Activated CD8-positive, alpha-beta memory T cell treated with anti-CD3 and anti-CD28 coated beads, Interleukin-2, amount 10 ng/mL, durations not matched to agents 7 days and 5 days (primary cell): ENCODE measurements around the gene OMD. TPM values are rescaled to one million over a fixed set of nuclear protein-coding genes. Genes with fewer than 3 reads are reported as not detected.

Source experiments
- ATAC-seq: fragments of 150-1000 bp; cut with Tn5 transposase; one replicate; pipeline ENCODE4 v1.10.0; 2021; ENCODE audit warnings: moderate library complexity
- CTCF ChIA-PET: fragments of 350-600 bp; sonication (Branson Sonifier 250); formaldehyde crosslinking; loops from one replicate; lab custom pipeline; 2021; ENCODE audit warnings: antibody characterized with exemption; lab: Charles Lee
- DNase-seq: peaks from one replicate; pipeline ENCODE4 v3.0.0-alpha.2; 2020
- H3K27ac Mint-ChIP-seq: one replicate; pipeline ENCODE4 v1.8.0; 2021; ENCODE audit warnings: mild to moderate bottlenecking, mixed read lengths
- H3K27me3 Mint-ChIP-seq: one replicate; pipeline ENCODE4 v1.8.0; 2021; ENCODE audit warnings: mixed read lengths
- H3K36me3 Mint-ChIP-seq: one replicate; pipeline ENCODE4 v1.8.0; 2021; ENCODE audit warnings: mild to moderate bottlenecking, mixed read lengths
- H3K4me1 Mint-ChIP-seq: one replicate; pipeline ENCODE4 v1.8.0; 2021; ENCODE audit warnings: mixed read lengths
- H3K4me3 Mint-ChIP-seq: one replicate; pipeline ENCODE4 v1.8.0; 2021; ENCODE audit warnings: mild to moderate bottlenecking, moderate library complexity, mixed read lengths
- H3K9me3 Mint-ChIP-seq: one replicate; pipeline ENCODE4 v1.8.0; 2022; ENCODE audit warnings: low read depth, mixed read lengths
- total RNA-seq, 2 experiments: library from RNA; stranded (reverse); gene quantifications; one replicate each; pipeline ENCODE4 v1.2.3, GENCODE V29; 2021

OMD gene
- total RNA-seq, 2 experiments from 2014 or later = not detected

DNA sequence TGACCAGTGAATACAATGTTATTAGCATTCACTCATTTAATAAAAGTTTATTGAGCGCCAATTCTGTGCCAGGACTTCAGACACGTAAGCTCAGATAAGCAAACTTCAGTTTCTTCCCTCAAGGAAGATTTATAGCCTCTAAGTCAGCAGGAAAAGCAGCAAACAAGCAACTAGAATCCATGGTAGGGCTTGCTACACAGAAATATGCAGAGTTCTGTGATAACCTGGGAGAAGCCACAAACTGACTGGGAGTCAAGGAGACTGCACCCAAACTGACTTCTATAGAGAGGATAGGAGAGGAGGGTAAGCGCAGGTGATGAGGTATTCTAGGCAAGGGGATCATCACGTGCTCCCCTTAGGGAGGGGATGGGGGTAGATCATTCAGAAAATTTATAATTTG lies 18.5 kb downstream of the OMD start:
- Mint-ChIP-seq H3K27me3 (no peaks in the 10 kb centered on the region), H3K36me3 (peaks cover 4% of the 10 kb centered on the region), H3K4me3 (no peak overlapping the region), H3K9me3 (no peaks in the 10 kb centered on the region), H3K4me1 (peaks cover 20% of the 10 kb centered on the region), H3K27ac (peak overlapping the region; percentile 68)
- DNase-seq = no peak
- CTCF ChIA-PET = no interaction called here
- no peak for ATAC-seq

DNA sequence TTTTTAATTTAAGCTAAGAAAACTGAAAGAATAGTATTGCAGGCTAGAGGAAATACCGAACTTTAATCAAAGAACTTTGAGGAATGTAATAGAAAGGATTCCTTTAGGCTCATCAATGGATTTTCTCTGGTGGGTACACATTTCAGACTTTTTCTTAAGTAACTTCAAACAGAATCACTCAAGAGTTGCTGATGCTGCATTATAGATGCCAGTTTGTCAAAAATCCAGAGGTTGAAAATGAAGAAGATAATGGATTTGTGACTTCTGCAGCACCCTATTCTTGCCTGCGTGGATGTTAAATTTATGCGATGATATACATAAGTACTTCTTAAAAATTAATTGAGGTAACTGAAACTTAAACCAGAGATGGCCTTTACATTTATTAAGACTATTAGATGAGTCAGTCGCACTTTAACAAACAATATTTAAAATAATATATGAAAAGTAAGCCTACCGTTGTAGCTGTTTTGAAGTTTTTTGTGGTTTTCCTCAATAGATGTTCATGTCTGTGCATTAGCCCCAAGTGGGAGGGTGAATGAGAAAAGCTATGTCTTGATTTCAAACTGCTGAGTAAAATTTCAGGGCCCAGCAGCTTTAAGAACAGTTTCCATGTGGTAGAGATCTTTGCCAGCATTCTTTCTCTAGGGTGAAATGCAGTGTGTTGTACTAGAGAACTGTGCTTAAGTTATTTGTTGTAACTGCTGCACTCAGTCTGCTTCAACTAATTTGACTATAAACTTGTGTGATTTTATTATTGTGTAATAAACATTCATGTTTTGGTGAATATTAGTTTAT lies 20.0 kb downstream of the OMD start, which contains the start of gene OGN:
TSS of gene OGN (minus strand) at position 537 of the 795 bp plus-strand sequence. CDS start 1,171 bp downstream, outside the sequence.
- H3K9me3 Mint-ChIP-seq = no peaks in the 10 kb centered on the region
- CTCF ChIA-PET = no interaction called here
- H3K27ac Mint-ChIP-seq = no peak within 1 kb of the TSS
- ATAC-seq = no peak
- H3K4me1 Mint-ChIP-seq = peaks cover 20% of the 10 kb centered on the region
- DNase-seq = no peak
- H3K36me3 Mint-ChIP-seq = peaks cover 4% of the 10 kb centered on the region
- H3K27me3 Mint-ChIP-seq = no peaks in the 10 kb centered on the region
- H3K4me3 Mint-ChIP-seq = no peak within 1 kb of the TSS

DNA sequence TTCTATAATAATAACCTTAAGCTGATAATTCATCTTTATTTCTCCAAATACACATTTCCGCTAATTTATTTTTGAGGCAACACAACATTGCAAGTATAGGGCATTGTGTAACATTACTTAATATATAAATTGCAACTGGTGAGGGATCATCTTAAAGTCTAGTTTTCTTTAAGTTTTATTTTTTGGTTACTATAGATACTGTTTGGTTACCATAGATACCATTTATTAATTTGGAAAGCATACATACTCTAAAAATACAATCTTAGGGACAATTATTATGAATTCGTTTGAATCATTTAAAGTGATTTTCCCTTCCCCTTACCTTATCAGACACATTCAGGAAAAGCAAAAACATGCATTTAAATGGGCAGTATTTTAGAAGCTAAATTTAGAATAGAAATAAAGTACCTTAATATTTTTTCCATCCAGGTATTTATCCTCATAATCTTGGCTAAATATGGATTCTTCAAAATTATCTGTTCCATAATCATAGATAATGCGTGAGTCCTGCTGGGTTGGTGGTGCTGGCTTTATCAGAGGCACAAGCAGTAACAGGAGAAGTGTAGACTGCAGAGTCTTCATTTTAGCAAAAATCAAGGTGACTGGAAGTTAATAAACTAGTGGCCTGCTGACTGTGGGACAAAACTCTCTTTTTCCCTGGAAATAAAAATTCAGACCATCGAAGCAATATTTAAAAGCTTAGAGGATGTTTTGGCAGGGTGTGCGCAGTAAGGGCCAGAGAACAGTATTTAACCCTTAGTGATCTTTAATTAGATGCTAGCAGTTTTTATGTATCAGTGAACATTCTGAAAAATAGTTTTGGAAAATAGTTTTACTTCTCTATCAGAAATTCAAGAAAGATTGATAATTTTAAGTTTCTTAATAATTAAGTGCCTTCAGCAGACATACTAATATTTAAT lies 21.2 kb downstream of the OMD start:
- no peak for DNase-seq
- no peaks in the 10 kb centered on the region for H3K27me3 Mint-ChIP-seq
- H3K4me1 Mint-ChIP-seq = peaks cover 20% of the 10 kb centered on the region
- H3K36me3 Mint-ChIP-seq = peaks cover 4% of the 10 kb centered on the region
- no peak overlapping the region for H3K27ac Mint-ChIP-seq
- no peak for ATAC-seq
- CTCF ChIA-PET = no interaction called here
- H3K4me3 Mint-ChIP-seq = no peak overlapping the region
- no peaks in the 10 kb centered on the region for H3K9me3 Mint-ChIP-seq

DNA sequence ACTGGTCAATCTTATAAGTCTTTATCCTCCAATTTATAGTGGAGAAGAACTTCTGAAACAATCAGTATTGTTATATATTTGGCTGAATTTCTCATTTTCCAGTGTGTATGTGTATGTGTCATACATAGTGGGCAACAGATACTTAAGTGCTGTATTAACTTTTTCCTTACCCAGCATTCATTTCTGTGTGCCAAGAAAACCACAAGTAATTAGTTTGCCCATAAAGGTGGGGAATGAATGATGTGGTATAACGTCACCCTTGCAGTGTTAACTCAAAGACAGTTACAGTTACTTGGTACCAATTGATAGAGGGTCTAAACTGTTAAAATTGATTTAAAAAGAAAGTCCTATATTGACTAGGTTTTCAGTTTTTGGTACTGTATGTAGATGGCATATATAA lies 21.9 kb downstream of the OMD start:
- no peak overlapping the region for H3K27ac Mint-ChIP-seq
- CTCF ChIA-PET = no interaction called here
- H3K4me1 Mint-ChIP-seq = peaks cover 20% of the 10 kb centered on the region
- no peaks in the 10 kb centered on the region for H3K27me3 Mint-ChIP-seq
- ATAC-seq = no peak
- H3K9me3 Mint-ChIP-seq = no peaks in the 10 kb centered on the region
- H3K4me3 Mint-ChIP-seq = no peak overlapping the region
- H3K36me3 Mint-ChIP-seq = peaks cover 4% of the 10 kb centered on the region
- no peak for DNase-seq

GRCh38 chr9:92397853-92398252 lies 26.4 kb downstream of the OMD start:
- ATAC-seq (no peak), DNase-seq (no peak)
- no peaks in the 10 kb centered on the region for H3K9me3 Mint-ChIP-seq
- H3K4me1 Mint-ChIP-seq = no peaks in the 10 kb centered on the region
- no peaks in the 10 kb centered on the region for H3K36me3 Mint-ChIP-seq
- CTCF ChIA-PET = no interaction called here
- no peak overlapping the region for H3K4me3 Mint-ChIP-seq
- H3K27me3 Mint-ChIP-seq = no peaks in the 10 kb centered on the region
- no peak overlapping the region for H3K27ac Mint-ChIP-seq

DNA sequence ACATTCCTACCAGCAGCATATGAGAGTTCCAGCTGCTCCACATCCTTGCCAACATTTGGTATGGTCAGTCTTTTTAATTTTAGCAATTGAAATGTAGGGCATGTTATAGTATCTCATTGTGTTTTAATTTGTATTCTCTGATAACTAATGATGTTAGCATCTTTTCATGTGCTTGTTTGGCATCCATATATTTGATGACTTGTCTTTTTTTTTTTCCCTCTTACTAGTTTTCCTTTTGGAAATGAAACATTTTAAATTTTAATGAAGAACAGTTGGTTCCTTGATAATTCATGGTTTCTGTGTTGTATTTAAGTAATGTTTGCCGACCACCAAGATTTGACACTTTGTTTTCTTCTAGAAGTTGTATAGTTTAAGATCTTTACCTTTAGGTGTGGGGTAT lies 28.7 kb downstream of the OMD start:
- Mint-ChIP-seq H3K9me3 (no peaks in the 10 kb centered on the region), H3K27ac (no peak overlapping the region), H3K27me3 (no peaks in the 10 kb centered on the region), H3K4me1 (no peaks in the 10 kb centered on the region), H3K4me3 (no peak overlapping the region), H3K36me3 (no peaks in the 10 kb centered on the region)
- DNase-seq (no peak), ATAC-seq (no peak)
- CTCF ChIA-PET = no interaction called here

DNA sequence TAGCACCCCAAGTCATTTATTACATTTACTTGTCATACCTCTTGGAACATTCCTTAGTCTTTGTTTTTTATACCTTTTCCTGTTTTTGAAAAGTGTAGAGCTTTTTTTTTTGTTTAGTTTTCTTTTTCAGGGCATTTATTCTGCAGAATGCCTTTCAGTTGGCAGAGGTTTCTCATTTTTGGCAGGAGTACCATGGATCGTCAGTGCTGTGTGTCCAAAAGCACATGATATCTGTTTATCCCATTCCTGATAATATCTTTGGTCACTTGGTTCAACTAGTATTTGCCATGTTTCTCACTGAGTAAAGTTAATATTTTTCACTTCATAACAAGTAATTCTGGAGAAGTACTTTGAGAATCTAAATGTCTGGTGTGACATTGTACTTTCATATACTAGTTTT lies 30.6 kb downstream of the OMD start:
- Mint-ChIP-seq H3K4me3 (no peak overlapping the region), H3K27ac (no peak overlapping the region), H3K9me3 (no peaks in the 10 kb centered on the region), H3K36me3 (no peaks in the 10 kb centered on the region), H3K4me1 (no peaks in the 10 kb centered on the region), H3K27me3 (no peaks in the 10 kb centered on the region)
- CTCF ChIA-PET = no interaction called here
- ATAC-seq (no peak), DNase-seq (no peak)

DNA sequence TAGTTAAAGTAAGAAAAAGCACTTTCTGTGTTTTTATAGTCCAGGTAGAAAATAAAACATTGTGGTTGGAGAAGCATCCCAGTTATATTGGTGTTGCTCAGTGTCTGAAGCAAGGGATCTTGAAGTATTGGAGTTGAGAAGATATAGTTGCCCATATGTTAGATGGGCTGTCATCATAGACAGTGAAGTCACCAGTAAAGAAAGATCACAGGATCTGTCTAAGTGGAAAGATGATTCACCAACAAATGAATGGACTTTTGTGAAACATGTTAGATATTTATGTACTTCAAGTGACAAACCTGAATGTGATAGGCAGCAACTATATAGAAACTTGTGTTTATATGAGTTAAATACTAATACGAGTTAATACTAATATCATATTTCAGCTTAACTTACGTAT lies 31.6 kb downstream of the OMD start:
- no peaks in the 10 kb centered on the region for H3K4me1 Mint-ChIP-seq
- ATAC-seq (no peak), DNase-seq (no peak)
- H3K4me3 Mint-ChIP-seq = no peak overlapping the region
- H3K36me3 Mint-ChIP-seq = no peaks in the 10 kb centered on the region
- H3K27me3 Mint-ChIP-seq = no peaks in the 10 kb centered on the region
- CTCF ChIA-PET = no interaction called here
- no peak overlapping the region for H3K27ac Mint-ChIP-seq
- H3K9me3 Mint-ChIP-seq = no peaks in the 10 kb centered on the region

DNA sequence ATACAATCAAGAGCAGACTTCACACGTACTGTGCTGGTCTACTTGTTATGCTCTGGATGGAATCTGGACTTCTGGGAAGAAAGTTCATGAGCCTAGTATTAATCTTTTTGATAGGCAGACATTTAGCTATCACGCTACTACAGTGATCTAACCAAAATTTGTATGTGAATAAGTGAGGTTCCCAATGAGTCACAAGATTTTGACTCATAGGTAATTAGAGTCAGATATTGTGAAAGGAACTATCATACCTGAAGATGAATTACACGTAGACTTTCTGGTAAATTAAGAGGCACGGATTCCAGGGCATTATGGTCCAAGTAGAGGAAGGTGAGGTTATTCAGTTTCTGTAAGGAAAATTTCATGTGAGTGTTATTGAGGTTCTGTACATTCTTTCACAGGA lies 38.3 kb downstream of the OMD start:
- DNase-seq (no peak), ATAC-seq (no peak)
- Mint-ChIP-seq H3K4me1 (no peaks in the 10 kb centered on the region), H3K27ac (no peak overlapping the region), H3K27me3 (no peaks in the 10 kb centered on the region), H3K36me3 (peaks cover 15% of the 10 kb centered on the region), H3K4me3 (no peak overlapping the region), H3K9me3 (no peaks in the 10 kb centered on the region)
- CTCF ChIA-PET = no interaction called here

GRCh38 chr9:92385477-92385876 lies 38.8 kb downstream of the OMD start:
- Mint-ChIP-seq H3K36me3 (peaks cover 20% of the 10 kb centered on the region), H3K4me3 (no peak overlapping the region), H3K4me1 (no peaks in the 10 kb centered on the region), H3K27ac (no peak overlapping the region), H3K9me3 (no peaks in the 10 kb centered on the region), H3K27me3 (no peaks in the 10 kb centered on the region)
- ATAC-seq (no peak), DNase-seq (no peak)
- CTCF ChIA-PET = no interaction called here

- CTCF ChIA-PET = no interaction called here
- ATAC-seq (no peak), DNase-seq (no peak)
- Mint-ChIP-seq H3K36me3 (peaks cover 21% of the 10 kb centered on the region), H3K27me3 (no peaks in the 10 kb centered on the region), H3K4me3 (no peak overlapping the region), H3K27ac (no peak overlapping the region), H3K4me1 (no peaks in the 10 kb centered on the region), H3K9me3 (no peaks in the 10 kb centered on the region)
Observed at GRCh38 chr9:92385001-92385400, 39.3 kb downstream of the OMD start.

- H3K4me3 Mint-ChIP-seq = no peak overlapping the region
- H3K36me3 Mint-ChIP-seq = peaks cover 21% of the 10 kb centered on the region
- no peaks in the 10 kb centered on the region for H3K9me3 Mint-ChIP-seq
- H3K27ac Mint-ChIP-seq = no peak overlapping the region
- CTCF ChIA-PET = no interaction called here
- peaks cover 1% of the 10 kb centered on the region for H3K4me1 Mint-ChIP-seq
- ATAC-seq (no peak), DNase-seq (no peak)
- no peaks in the 10 kb centered on the region for H3K27me3 Mint-ChIP-seq
Observed at GRCh38 chr9:92384375-92384774, 39.9 kb downstream of the OMD start.

DNA sequence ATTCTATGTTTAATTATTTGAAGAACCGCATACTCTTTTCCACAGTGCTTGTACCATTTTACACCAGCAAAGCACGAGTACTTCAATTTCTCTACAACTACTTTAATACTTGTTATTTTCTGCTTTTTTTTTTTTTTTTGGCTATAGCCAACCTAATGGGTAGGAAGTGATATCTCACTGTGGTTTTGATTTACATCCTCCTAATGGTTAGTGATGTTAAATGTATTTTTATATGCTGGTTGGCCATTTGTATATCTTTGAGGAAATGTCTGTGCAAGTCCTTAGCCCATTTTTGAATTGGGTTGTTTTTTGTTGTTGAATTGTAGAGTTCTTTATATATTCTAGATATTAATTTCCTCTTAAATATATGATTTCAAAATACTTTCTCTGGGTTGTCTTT lies 42.5 kb downstream of the OMD start:
- Mint-ChIP-seq H3K4me3 (no peak overlapping the region), H3K27me3 (no peaks in the 10 kb centered on the region), H3K27ac (no peak overlapping the region), H3K9me3 (no peaks in the 10 kb centered on the region), H3K4me1 (peaks cover 14% of the 10 kb centered on the region), H3K36me3 (peaks cover 19% of the 10 kb centered on the region)
- ATAC-seq (no peak), DNase-seq (no peak)
- CTCF ChIA-PET = no interaction called here

DNA sequence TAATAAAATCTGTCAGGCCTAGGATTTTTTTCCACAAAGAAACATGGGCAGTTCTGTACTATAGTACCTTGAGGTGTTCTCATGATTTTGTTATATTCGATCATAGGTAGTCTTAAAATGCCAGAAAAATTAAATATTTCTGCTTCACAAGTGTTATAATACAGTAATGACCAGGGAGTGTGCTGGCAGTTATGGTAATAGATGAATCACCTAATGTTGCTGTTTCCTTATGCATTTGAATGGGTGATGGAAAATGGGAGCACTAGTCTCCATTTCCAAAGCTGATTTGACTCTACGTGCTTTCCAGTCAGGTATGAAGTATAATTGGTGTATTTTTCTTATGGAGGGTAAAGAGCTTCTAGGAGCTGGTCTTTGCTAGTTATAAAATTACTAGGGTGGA lies 43.7 kb downstream of the OMD start:
- CTCF ChIA-PET = no interaction called here
- no peaks in the 10 kb centered on the region for H3K27me3 Mint-ChIP-seq
- H3K9me3 Mint-ChIP-seq = no peaks in the 10 kb centered on the region
- ATAC-seq = no peak
- no peak overlapping the region for H3K4me3 Mint-ChIP-seq
- no peak overlapping the region for H3K27ac Mint-ChIP-seq
- H3K4me1 Mint-ChIP-seq = peaks cover 14% of the 10 kb centered on the region
- peaks cover 24% of the 10 kb centered on the region for H3K36me3 Mint-ChIP-seq
- DNase-seq = no peak
